ENCODE results near the gene TNFRSF11A.

DNA sequence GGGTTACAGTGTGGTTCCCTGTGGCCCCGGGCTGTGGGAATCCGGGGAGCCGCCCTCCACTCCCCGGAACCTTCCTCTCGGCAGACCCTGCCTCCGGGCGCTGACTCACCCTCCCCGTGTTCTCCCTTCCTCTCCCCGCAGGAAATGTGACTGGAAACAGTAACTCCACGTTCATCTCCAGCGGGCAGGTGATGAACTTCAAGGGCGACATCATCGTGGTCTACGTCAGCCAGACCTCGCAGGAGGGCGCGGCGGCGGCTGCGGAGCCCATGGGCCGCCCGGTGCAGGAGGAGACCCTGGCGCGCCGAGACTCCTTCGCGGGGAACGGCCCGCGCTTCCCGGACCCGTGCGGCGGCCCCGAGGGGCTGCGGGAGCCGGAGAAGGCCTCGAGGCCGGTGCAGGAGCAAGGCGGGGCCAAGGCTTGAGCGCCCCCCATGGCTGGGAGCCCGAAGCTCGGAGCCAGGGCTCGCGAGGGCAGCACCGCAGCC is 59.5 kb downstream of the TNFRSF11A start:
- no peak for TF ChIP-seq POLR2A (IDR thresholded peaks at IDR 0.05; ENCODE audit: low read length)
- no peak for TF ChIP-seq GATA1 (IDR thresholded peaks at IDR 0.05; ENCODE audit: low read depth, low read length)
